ENCODE results near the gene FARP1.

GRCh38 chr13:98364179-98364578 lies 221.3 kb downstream of the FARP1 start:
- TF ChIP-seq CTCF (IDR thresholded peaks at IDR 0.05) (no peak), POLR2A (IDR thresholded peaks at IDR 0.05) (no peak)

Measured in body of pancreas (tissue), 4 donors.